PFSK-1 (cell line): ENCODE results near the gene DUS2.

ENCODE experiments used
- POLR2AphosphoS5 ChIP-seq: IDR thresholded peaks from 2 replicates; pipeline ENCODE4 v1.6.1; 2012; ENCODE audit warnings: low read depth, mild to moderate bottlenecking, control low read depth, low read length, moderate library complexity
- REST ChIP-seq, 2 experiments: IDR thresholded peaks; 2 replicates each; pipeline versions ENCODE4 v1.6.1 to v1.8.0; 2011 to 2012; ENCODE audit warnings: low read depth in 2 of 2, low read length in 2 of 2, control low read depth in 1 of 2, inconsistent platforms in 1 of 2, mild to moderate bottlenecking in 1 of 2, moderate library complexity in 1 of 2; ENCODE audit not compliant: insufficient read depth in 1 of 2
- SIN3A ChIP-seq: IDR thresholded peaks from 2 replicates; pipeline ENCODE4 v1.6.1; 2012; ENCODE audit warnings: mild to moderate bottlenecking, low read length, moderate library complexity, borderline replicate concordance; ENCODE audit not compliant: insufficient read depth

- TF ChIP-seq POLR2AphosphoS5 = no peak
- no peak for TF ChIP-seq REST (IDR thresholded peaks at IDR 0.05; ENCODE audit: insufficient read depth in 1 of 2, low read depth in 2 of 2, low read length in 2 of 2)
- TF ChIP-seq SIN3A = no peak
Measured at GRCh38 chr16:68070806-68071517, 47.9 kb downstream of the DUS2 start.
